Mesendoderm (in vitro differentiated cells): ENCODE measurements around the gene DLX2.
"Not testable (repeated sequence)": the region's sequence is repeated elsewhere in the genome, so short reads cannot be mapped to it uniquely, and the experiment has no call there.

ENCODE experiments used
- DNase-seq: peaks from one replicate; pipeline ENCODE4 v3.0.0; 2013
- H2AK5ac ChIP-seq: 2 replicates; pipeline ENCODE4 v1.6.1; 2013; ENCODE audit warnings: low read length, inconsistent platforms
- H2BK120ac ChIP-seq: 2 replicates; pipeline ENCODE4 v1.6.1; 2013; ENCODE audit warnings: low read depth, mild to moderate bottlenecking, low read length, moderate library complexity, mixed read lengths
- H2BK15ac ChIP-seq: replicated peaks from 2 replicates; pipeline ENCODE4 v1.6.1; 2013; ENCODE audit warnings: low read depth, mild to moderate bottlenecking, moderate library complexity
- H2BK5ac ChIP-seq: 2 replicates; pipeline ENCODE4 v1.6.1; 2013; ENCODE audit warnings: low read length, inconsistent platforms
- H3K18ac ChIP-seq: 2 replicates; pipeline ENCODE4 v1.6.1; 2013; ENCODE audit warnings: mild to moderate bottlenecking, low read length, mixed read lengths
- H3K23ac ChIP-seq: one replicate; pipeline ENCODE4 v1.6.1; 2013; ENCODE audit warnings: low read length
- H3K27ac ChIP-seq: 2 replicates; pipeline ENCODE4 v1.5.1; 2013; ENCODE audit warnings: low read depth, mild to moderate bottlenecking, inconsistent platforms, low read length, moderate library complexity
- H3K27me3 ChIP-seq: 2 replicates; pipeline ENCODE4 v1.6.1; 2013; ENCODE audit warnings: low read length, control low read depth, mild to moderate bottlenecking, inconsistent platforms; ENCODE audit not compliant: insufficient read depth, poor library complexity
- H3K36me3 ChIP-seq: 2 replicates; pipeline ENCODE4 v1.6.1; 2013; ENCODE audit warnings: low read length, inconsistent platforms; ENCODE audit not compliant: control insufficient read depth, insufficient read depth
- H3K4ac ChIP-seq: one replicate; pipeline ENCODE4 v1.6.1; 2013; ENCODE audit warnings: low read depth, mild to moderate bottlenecking, low read length, moderate library complexity
- H3K4me1 ChIP-seq: 2 replicates; pipeline ENCODE4 v1.6.1; 2013; ENCODE audit warnings: low read depth, low read length, inconsistent platforms; ENCODE audit not compliant: control insufficient read depth
- H3K4me2 ChIP-seq: 2 replicates; pipeline ENCODE4 v1.6.1; 2013; ENCODE audit warnings: low read length
- H3K4me3 ChIP-seq: 2 replicates; pipeline ENCODE4 v1.5.1; 2013; ENCODE audit warnings: mild to moderate bottlenecking, low read length
- H3K56ac ChIP-seq: one replicate; pipeline ENCODE4 v1.6.1; 2013; ENCODE audit warnings: low read length
- H3K79me1 ChIP-seq: 2 replicates; pipeline ENCODE4 v1.6.1; 2013; ENCODE audit warnings: low read length, inconsistent platforms
- H3K79me2 ChIP-seq: 2 replicates; pipeline ENCODE4 v1.6.1; 2013; ENCODE audit warnings: mild to moderate bottlenecking, low read length; ENCODE audit not compliant: control insufficient read depth, insufficient read depth
- H3K9ac ChIP-seq: 2 replicates; pipeline ENCODE4 v1.6.1; 2013; ENCODE audit warnings: low read length, inconsistent platforms
- H4K5ac ChIP-seq: one replicate; pipeline ENCODE4 v1.6.1; 2013; ENCODE audit warnings: low read length
- H4K8ac ChIP-seq: one replicate; pipeline ENCODE4 v1.6.1; 2013; ENCODE audit warnings: low read depth, mild to moderate bottlenecking, control low read depth, low read length, moderate library complexity
- WGBS: extraction: QIAGEN DNeasy Blood & Tissue Kit; methylation state at CpG from one replicate; pipeline ENCODE4 v1.1.7; 2013; ENCODE audit warnings: low lambda C conversion rate, missing lambda C conversion rate; ENCODE audit not compliant: insufficient coverage; ENCODE audit errors: extremely low coverage; 5-methylcytosine and 5-hydroxymethylcytosine counted together

The DLX2 gene

DNA sequence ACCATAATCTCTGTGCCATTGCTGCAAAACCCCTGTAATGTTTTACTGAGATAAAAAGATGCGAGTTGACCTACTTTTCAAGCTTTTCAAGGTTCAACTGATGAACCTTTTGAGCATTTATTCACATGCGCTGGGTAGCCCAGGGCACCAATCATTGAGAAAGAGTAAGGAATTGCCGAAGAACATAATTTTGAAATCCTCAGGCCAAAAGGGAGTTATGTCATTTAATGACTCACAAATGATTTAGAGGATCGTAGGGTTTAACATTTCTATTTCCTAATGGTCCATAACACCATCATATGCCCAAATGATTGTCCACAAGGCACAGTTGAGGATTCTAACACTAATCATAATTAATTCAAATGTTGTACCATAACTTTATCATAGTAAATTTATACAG, 37.6 kb downstream of the DLX2 start:
- H3K18ac ChIP-seq, result no peak overlapping the region
- H3K36me3 ChIP-seq, result no peaks in the 10 kb centered on the region
- H3K4ac ChIP-seq, result no peak overlapping the region
- H3K4me1 ChIP-seq, result no peaks in the 10 kb centered on the region
- H4K8ac ChIP-seq, result no peak overlapping the region
- no peak overlapping the region for H4K5ac ChIP-seq
- H3K79me2 ChIP-seq, result no peaks in the 10 kb centered on the region
- no peak overlapping the region for H3K4me2 ChIP-seq
- H2BK15ac ChIP-seq, result no peak overlapping the region
- no peak overlapping the region for H3K56ac ChIP-seq
- no peak overlapping the region for H3K23ac ChIP-seq
- H2AK5ac ChIP-seq, result no peak overlapping the region
- H3K27me3 ChIP-seq, result no peaks in the 10 kb centered on the region
- H2BK5ac ChIP-seq, result no peak overlapping the region
- WGBS, result no CpG with 5 or more reads among the region's 4 CpGs
- no peak overlapping the region for H3K4me3 ChIP-seq
- H3K27ac ChIP-seq, result no peak overlapping the region
- no peak for DNase-seq
- no peak overlapping the region for H2BK120ac ChIP-seq
- H3K79me1 ChIP-seq, result no peaks in the 10 kb centered on the region
- no peak overlapping the region for H3K9ac ChIP-seq

DNA sequence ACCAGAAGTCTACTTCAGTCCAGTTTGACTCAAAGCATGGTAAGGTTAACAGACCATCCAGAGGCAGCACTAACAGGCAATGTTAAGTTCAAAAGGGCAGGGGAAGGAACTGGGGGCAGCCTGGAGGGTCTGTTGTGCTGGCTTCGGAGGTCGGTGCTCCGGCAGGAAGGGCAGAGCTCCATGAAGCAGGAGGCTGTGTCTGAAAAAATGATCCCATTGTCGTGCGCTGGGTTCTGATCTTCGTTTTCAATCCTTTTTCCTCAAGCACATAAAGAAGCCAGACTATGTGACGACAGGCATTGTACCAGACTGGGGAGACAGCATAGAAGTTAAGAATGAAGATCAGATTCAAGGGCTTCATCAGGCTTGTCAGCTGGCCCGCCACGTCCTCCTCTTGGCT, 39.3 kb downstream of the DLX2 start:
- no CpG with 5 or more reads among the region's 9 CpGs for WGBS
- no peaks in the 10 kb centered on the region for H3K36me3 ChIP-seq
- H2BK15ac ChIP-seq, result no peak overlapping the region

GRCh38 chr2:172062402-172063004, 40.2 kb downstream of the DLX2 start:
- Histone ChIP-seq H4K8ac (no peak overlapping the region), H2BK15ac (no peak overlapping the region), H3K27me3 (no peaks in the 10 kb centered on the region), H3K36me3 (no peaks in the 10 kb centered on the region), H2BK5ac (no peak overlapping the region), H3K4ac (no peak overlapping the region), H2BK120ac (no peak overlapping the region), H3K56ac (no peak overlapping the region), H3K79me2 (no peaks in the 10 kb centered on the region), H3K9ac (no peak overlapping the region), H3K4me3 (no peak overlapping the region), H3K79me1 (no peaks in the 10 kb centered on the region), H2AK5ac (no peak overlapping the region), H3K4me2 (no peak overlapping the region), H3K27ac (no peak overlapping the region), H3K4me1 (no peaks in the 10 kb centered on the region), H3K18ac (no peak overlapping the region), H3K23ac (no peak overlapping the region), H4K5ac (no peak overlapping the region)
- DNase-seq, result no peak
- WGBS, result no CpG with 5 or more reads among the region's 1 CpG

More for the DNA sequence above, 39.3 kb downstream of the DLX2 start:
- H3K4me1 ChIP-seq, result no peaks in the 10 kb centered on the region
- no peak for DNase-seq
- no peak overlapping the region for H3K4me3 ChIP-seq
- H3K27ac ChIP-seq, result no peak overlapping the region
- no peak overlapping the region for H3K9ac ChIP-seq
- no peak overlapping the region for H4K5ac ChIP-seq
- no peak overlapping the region for H3K4me2 ChIP-seq
- no peaks in the 10 kb centered on the region for H3K79me2 ChIP-seq
- H3K79me1 ChIP-seq, result no peaks in the 10 kb centered on the region
- H2BK120ac ChIP-seq, result no peak overlapping the region
- no peak overlapping the region for H3K56ac ChIP-seq
- H2AK5ac ChIP-seq, result no peak overlapping the region
- no peak overlapping the region for H3K18ac ChIP-seq
- H3K23ac ChIP-seq, result no peak overlapping the region
- H3K4ac ChIP-seq, result no peak overlapping the region
- H2BK5ac ChIP-seq, result no peak overlapping the region
- no peaks in the 10 kb centered on the region for H3K27me3 ChIP-seq
- no peak overlapping the region for H4K8ac ChIP-seq

GRCh38 chr2:172060118-172060517, 42.6 kb downstream of the DLX2 start:
- not testable (repeated sequence) for DNase-seq, H3K79me1 ChIP-seq, H3K56ac ChIP-seq, H4K8ac ChIP-seq, H3K4me2 ChIP-seq, H2BK120ac ChIP-seq, H3K36me3 ChIP-seq, H2AK5ac ChIP-seq, H2BK5ac ChIP-seq, H3K4ac ChIP-seq, H4K5ac ChIP-seq, H3K18ac ChIP-seq, H2BK15ac ChIP-seq, H3K4me3 ChIP-seq, H3K27me3 ChIP-seq, H3K4me1 ChIP-seq, H3K23ac ChIP-seq, H3K27ac ChIP-seq, H3K9ac ChIP-seq, H3K79me2 ChIP-seq
- WGBS, result no CpG with 5 or more reads among the region's 5 CpGs

- Histone ChIP-seq H3K79me2 (no peaks in the 10 kb centered on the region), H3K23ac (no peak overlapping the region), H3K4me3 (no peak overlapping the region), H2AK5ac (no peak overlapping the region), H3K27ac (no peak overlapping the region), H3K4ac (no peak overlapping the region), H3K79me1 (no peaks in the 10 kb centered on the region), H2BK5ac (no peak overlapping the region), H3K4me1 (no peaks in the 10 kb centered on the region), H3K9ac (no peak overlapping the region), H3K36me3 (no peaks in the 10 kb centered on the region), H4K8ac (no peak overlapping the region), H3K18ac (no peak overlapping the region), H3K27me3 (no peaks in the 10 kb centered on the region), H2BK120ac (no peak overlapping the region), H3K56ac (no peak overlapping the region), H4K5ac (no peak overlapping the region), H3K4me2 (no peak overlapping the region), H2BK15ac (no peak overlapping the region)
- no CpG with 5 or more reads among the region's 5 CpGs for WGBS
- DNase-seq, result no peak
Observed at GRCh38 chr2:172058660-172059059, 44.0 kb downstream of the DLX2 start.

DNA sequence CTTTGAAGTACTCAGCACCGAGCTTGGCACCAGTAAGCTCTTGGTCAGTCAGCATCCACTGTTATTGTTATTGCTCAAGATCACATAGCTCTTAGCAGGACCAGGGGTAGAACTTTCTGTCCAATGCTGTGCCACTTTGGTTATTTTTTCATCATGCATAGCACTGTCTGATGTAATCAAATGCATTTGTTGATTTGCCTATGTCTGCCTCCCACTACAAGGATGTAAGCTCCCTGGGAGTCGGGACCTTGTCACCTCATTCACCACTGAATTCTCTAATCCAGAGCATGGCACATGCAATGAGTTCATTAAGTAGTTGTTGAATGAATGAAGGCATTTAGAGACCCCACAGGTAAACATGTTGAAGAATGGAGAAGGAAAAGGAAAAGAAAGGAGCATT, 46.4 kb downstream of the DLX2 start:
- H2BK120ac ChIP-seq, result no peak overlapping the region
- no peak overlapping the region for H3K4ac ChIP-seq
- no peaks in the 10 kb centered on the region for H3K4me1 ChIP-seq
- no peak overlapping the region for H3K4me2 ChIP-seq
- no peak overlapping the region for H2BK5ac ChIP-seq
- no peak overlapping the region for H3K56ac ChIP-seq
- H3K36me3 ChIP-seq, result no peaks in the 10 kb centered on the region
- H4K5ac ChIP-seq, result no peak overlapping the region
- H3K79me2 ChIP-seq, result no peaks in the 10 kb centered on the region
- H3K23ac ChIP-seq, result no peak overlapping the region
- H2BK15ac ChIP-seq, result no peak overlapping the region
- no peaks in the 10 kb centered on the region for H3K27me3 ChIP-seq
- no peak overlapping the region for H3K9ac ChIP-seq
- no peak overlapping the region for H2AK5ac ChIP-seq
- no CpG with 5 or more reads among the region's 2 CpGs for WGBS
- no peaks in the 10 kb centered on the region for H3K79me1 ChIP-seq
- no peak overlapping the region for H3K4me3 ChIP-seq
- no peak overlapping the region for H3K18ac ChIP-seq
- no peak overlapping the region for H4K8ac ChIP-seq
- H3K27ac ChIP-seq, result no peak overlapping the region
- no peak for DNase-seq
